22Rv1 (cell line): ENCODE measurements around the gene EDN3.

Experiments used
- H3K27ac ChIP-seq: fragments of 450-650 bp; 2 replicates; pipeline ENCODE4 v1.5.1; 2017
- ZFX ChIP-seq: fragments of 450-650 bp; IDR thresholded peaks from 2 replicates; pipeline ENCODE4 v1.6.1; 2017; ENCODE audit warnings: antibody characterized with exemption, borderline replicate concordance
- TF ChIP-seq, protein P1 (sequence below): fragments of 450-650 bp; IDR thresholded peaks from 2 replicates; pipeline ENCODE4 v1.5.1; 2017; ENCODE audit warnings: mild to moderate bottlenecking

EDN3 gene

GRCh38 chr20:59350330-59351156 is 50.1 kb downstream of the EDN3 start:
- TF ChIP-seq, protein P1, sequence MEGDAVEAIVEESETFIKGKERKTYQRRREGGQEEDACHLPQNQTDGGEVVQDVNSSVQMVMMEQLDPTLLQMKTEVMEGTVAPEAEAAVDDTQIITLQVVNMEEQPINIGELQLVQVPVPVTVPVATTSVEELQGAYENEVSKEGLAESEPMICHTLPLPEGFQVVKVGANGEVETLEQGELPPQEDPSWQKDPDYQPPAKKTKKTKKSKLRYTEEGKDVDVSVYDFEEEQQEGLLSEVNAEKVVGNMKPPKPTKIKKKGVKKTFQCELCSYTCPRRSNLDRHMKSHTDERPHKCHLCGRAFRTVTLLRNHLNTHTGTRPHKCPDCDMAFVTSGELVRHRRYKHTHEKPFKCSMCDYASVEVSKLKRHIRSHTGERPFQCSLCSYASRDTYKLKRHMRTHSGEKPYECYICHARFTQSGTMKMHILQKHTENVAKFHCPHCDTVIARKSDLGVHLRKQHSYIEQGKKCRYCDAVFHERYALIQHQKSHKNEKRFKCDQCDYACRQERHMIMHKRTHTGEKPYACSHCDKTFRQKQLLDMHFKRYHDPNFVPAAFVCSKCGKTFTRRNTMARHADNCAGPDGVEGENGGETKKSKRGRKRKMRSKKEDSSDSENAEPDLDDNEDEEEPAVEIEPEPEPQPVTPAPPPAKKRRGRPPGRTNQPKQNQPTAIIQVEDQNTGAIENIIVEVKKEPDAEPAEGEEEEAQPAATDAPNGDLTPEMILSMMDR = no peak
- no peak for TF ChIP-seq ZFX
- no peak overlapping the region for H3K27ac ChIP-seq

GRCh38 chr20:59351157-59352040 is 51.0 kb downstream of the EDN3 start:
- H3K27ac ChIP-seq = no peak overlapping the region
- TF ChIP-seq, protein P1 = no peak
- no peak for TF ChIP-seq ZFX

GRCh38 chr20:59352541-59352940 is 52.1 kb downstream of the EDN3 start:
- TF ChIP-seq ZFX = no peak
- TF ChIP-seq, protein P1 = no peak
- no peak overlapping the region for H3K27ac ChIP-seq

- TF ChIP-seq, protein P1 = no peak
- TF ChIP-seq ZFX = no peak
- no peak overlapping the region for H3K27ac ChIP-seq
These were observed 52.6 kb downstream of the EDN3 start for GRCh38 chr20:59352990-59353389.

GRCh38 chr20:59354460-59354859 is 54.0 kb downstream of the EDN3 start:
- TF ChIP-seq ZFX = no peak
- TF ChIP-seq, protein P1 = no peak
- no peak overlapping the region for H3K27ac ChIP-seq

- TF ChIP-seq, protein P1 = no peak
- TF ChIP-seq ZFX = no peak
- H3K27ac ChIP-seq = no peak overlapping the region
These were observed 54.8 kb downstream of the EDN3 start for GRCh38 chr20:59355242-59355641.
